Vagina (tissue), 2 donors: ENCODE results near the gene MAD1L1. TPM values are rescaled to one million over a fixed set of nuclear protein-coding genes. Genes with fewer than 3 reads are reported as not detected.

ENCODE experiments used
- DNase-seq, 2 donors: peaks; one replicate each; pipeline ENCODE4 v3.0.0-alpha.2; 2017; ENCODE audit errors: extremely low spot score in 2 of 2
- H3K27ac ChIP-seq: fragments of 200-600 bp; sonication (generic); one replicate; pipeline ENCODE4 v1.5.1; 2019
- H3K27me3 ChIP-seq: fragments of 200-600 bp; sonication (generic); one replicate; pipeline ENCODE4 v1.5.1; 2019
- H3K36me3 ChIP-seq, 2 donors: fragments of 200-600 bp; sonication (generic); one replicate each; pipeline ENCODE4 v1.5.1; 2017 to 2019
- H3K4me1 ChIP-seq: fragments of 200-600 bp; sonication (generic); one replicate; pipeline ENCODE4 v1.5.1; 2019
- H3K4me3 ChIP-seq, 2 donors: fragments of 200-600 bp; sonication (generic); 1 replicate in 1 of 2; 2 replicates in 1 of 2; pipeline ENCODE4 v1.5.1; 2016 to 2019
- H3K9me3 ChIP-seq: fragments of 200-600 bp; sonication (generic); one replicate; pipeline ENCODE4 v1.5.1; 2019
- POLR2A ChIP-seq, 2 donors: fragments of 450-650 bp; IDR thresholded peaks; one replicate each; pipeline ENCODE4 v1.6.1; 2017; ENCODE audit warnings: antibody characterized with exemption in 2 of 2, mild to moderate bottlenecking in 2 of 2, moderate library complexity in 2 of 2
- POLR2AphosphoS5 ChIP-seq, 2 donors: sonication (generic); formaldehyde crosslinking; IDR thresholded peaks; one replicate each; pipeline ENCODE4 v1.9.0; 2017; ENCODE audit warnings: antibody characterized with exemption in 2 of 2, mild to moderate bottlenecking in 2 of 2, low read depth in 1 of 2; ENCODE audit not compliant: insufficient read depth in 1 of 2
- intact Hi-C: fragments of 100-400 bp; cut with DNase I; formaldehyde crosslinking; loops from one replicate; pipeline ENCODE4 v1.15.1; 2023
- total RNA-seq: library from RNA; depleted of rRNA; stranded (reverse); fragments of >200 nt; gene quantifications from one replicate; pipeline ENCODE4 v1.2.3, GENCODE V29; 2016
- TF ChIP-seq, protein P1 (sequence below), 3 experiments: fragments of 450-650 bp in 2 of 3; fragments of 200-600 bp in 1 of 3; sonication (generic) in 1 of 3; IDR thresholded peaks; one replicate each; pipeline ENCODE4 v1.5.1; 2017 to 2019; ENCODE audit warnings: antibody characterized with exemption in 3 of 3, mild to moderate bottlenecking in 2 of 3, moderate library complexity in 2 of 3

MAD1L1 gene
- total RNA-seq, 1 donor from 2014 or later, result 62.4 TPM

DNA sequence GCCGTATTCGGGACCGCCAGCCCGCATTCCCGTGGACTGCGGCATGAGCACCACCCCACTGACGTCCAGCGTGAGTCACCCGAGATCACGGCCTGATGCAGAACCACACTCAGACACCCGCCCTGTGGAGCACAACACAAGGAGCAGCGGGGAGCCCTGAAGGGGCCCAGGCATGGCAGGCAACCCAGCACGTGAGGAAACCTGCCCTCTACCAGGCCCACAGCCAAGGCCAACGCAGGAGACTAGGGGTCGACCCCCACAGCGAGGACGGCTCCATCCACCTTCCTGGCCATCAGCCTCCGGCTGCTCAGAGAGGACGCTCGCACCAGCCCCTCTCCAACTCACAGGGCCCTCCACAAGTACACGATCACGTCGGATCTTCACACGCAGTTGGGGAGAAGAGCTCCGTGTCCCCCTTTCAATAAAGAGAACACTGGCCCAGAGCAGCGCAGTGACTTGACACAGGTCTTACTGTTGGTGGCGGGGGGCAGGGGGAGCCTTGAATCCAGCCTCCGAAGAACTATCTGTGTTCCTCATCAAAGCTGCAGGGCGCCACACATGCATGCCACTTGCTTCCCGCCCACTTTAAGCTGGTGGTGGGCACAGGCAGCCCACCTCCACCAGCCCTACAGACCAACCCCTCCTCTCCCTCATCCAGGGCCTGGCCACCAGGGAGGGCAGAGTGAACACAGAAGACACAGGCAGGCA, 22.0 kb downstream of the MAD1L1 start:
- DNase-seq, result no peak
- H3K4me3 ChIP-seq, result no peak overlapping the region
- no peaks in the 10 kb centered on the region for H3K27me3 ChIP-seq
- H3K27ac ChIP-seq, result no peak overlapping the region
- H3K4me1 ChIP-seq, result no peaks in the 10 kb centered on the region
- TF ChIP-seq POLR2A (IDR thresholded peaks at IDR 0.05), result no peak
- TF ChIP-seq, protein P1, sequence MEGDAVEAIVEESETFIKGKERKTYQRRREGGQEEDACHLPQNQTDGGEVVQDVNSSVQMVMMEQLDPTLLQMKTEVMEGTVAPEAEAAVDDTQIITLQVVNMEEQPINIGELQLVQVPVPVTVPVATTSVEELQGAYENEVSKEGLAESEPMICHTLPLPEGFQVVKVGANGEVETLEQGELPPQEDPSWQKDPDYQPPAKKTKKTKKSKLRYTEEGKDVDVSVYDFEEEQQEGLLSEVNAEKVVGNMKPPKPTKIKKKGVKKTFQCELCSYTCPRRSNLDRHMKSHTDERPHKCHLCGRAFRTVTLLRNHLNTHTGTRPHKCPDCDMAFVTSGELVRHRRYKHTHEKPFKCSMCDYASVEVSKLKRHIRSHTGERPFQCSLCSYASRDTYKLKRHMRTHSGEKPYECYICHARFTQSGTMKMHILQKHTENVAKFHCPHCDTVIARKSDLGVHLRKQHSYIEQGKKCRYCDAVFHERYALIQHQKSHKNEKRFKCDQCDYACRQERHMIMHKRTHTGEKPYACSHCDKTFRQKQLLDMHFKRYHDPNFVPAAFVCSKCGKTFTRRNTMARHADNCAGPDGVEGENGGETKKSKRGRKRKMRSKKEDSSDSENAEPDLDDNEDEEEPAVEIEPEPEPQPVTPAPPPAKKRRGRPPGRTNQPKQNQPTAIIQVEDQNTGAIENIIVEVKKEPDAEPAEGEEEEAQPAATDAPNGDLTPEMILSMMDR (IDR thresholded peaks at IDR 0.05), result no peak
- no peak for TF ChIP-seq POLR2AphosphoS5 (IDR thresholded peaks at IDR 0.05; ENCODE audit: insufficient read depth in 1 of 2, low read depth in 1 of 2)
- H3K9me3 ChIP-seq, result no peaks in the 10 kb centered on the region
- peaks cover 0 to 33% of the 10 kb centered on the region in 2 donors for H3K36me3 ChIP-seq
- intact Hi-C loops, result loop anchor here (10.0 kb wide), 1 partner anchor 626 kb away; no protein-coding TSS in a partner anchor

GRCh38 chr7:2209961-2210323, 22.8 kb downstream of the MAD1L1 start:
- Histone ChIP-seq H3K4me3 (no peak overlapping the region), H3K27ac (no peak overlapping the region), H3K36me3 (peaks cover 0 to 28% of the 10 kb centered on the region in 2 donors), H3K27me3 (no peaks in the 10 kb centered on the region), H3K4me1 (no peaks in the 10 kb centered on the region), H3K9me3 (no peaks in the 10 kb centered on the region)
- intact Hi-C loops, result loop anchor here (10.0 kb wide), 1 partner anchor 625 kb away; no protein-coding TSS in a partner anchor
- no peak for TF ChIP-seq POLR2A (IDR thresholded peaks at IDR 0.05)
- TF ChIP-seq, protein P1 (IDR thresholded peaks at IDR 0.05), result no peak
- TF ChIP-seq POLR2AphosphoS5 (IDR thresholded peaks at IDR 0.05; ENCODE audit: insufficient read depth in 1 of 2, low read depth in 1 of 2), result no peak
- DNase-seq, result no peak

- no peaks in the 10 kb centered on the region for H3K9me3 ChIP-seq
- H3K27ac ChIP-seq, result no peak overlapping the region
- DNase-seq, result no peak
- peaks cover 0 to 23% of the 10 kb centered on the region in 2 donors for H3K36me3 ChIP-seq
- no peak overlapping the region for H3K4me3 ChIP-seq
- H3K27me3 ChIP-seq, result no peaks in the 10 kb centered on the region
- no peaks in the 10 kb centered on the region for H3K4me1 ChIP-seq
- intact Hi-C loops, result no loop called here
- TF ChIP-seq POLR2A (IDR thresholded peaks at IDR 0.05) (no peak), POLR2AphosphoS5 (IDR thresholded peaks at IDR 0.05; ENCODE audit: insufficient read depth in 1 of 2, low read depth in 1 of 2) (no peak)
- TF ChIP-seq, protein P1 (IDR thresholded peaks at IDR 0.05), result peak; percentile 24 to 66 (median 58)
Observed at GRCh38 chr7:2209146-2209960, 23.4 kb downstream of the MAD1L1 start.

DNA sequence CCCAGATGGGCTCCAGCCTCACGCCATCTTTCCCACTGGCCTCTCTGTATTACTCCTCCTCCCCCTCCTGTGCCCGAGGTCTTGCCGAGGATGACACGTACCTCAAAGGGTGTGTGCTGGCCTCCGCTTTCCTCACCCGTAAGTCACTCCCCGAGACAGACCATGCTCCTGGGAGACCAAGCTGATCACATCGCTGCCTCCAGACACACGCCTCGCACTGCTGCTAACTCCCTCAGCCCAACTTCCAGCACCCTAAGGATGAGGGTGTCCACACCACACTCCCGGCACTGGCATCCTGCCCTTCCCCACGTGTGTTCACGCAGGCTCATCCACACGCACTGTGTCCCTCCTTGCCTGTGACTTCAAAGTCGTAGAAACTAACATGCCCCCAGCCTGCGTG, 24.0 kb downstream of the MAD1L1 start:
- Histone ChIP-seq H3K4me3 (no peak overlapping the region), H3K27me3 (no peaks in the 10 kb centered on the region), H3K9me3 (no peaks in the 10 kb centered on the region), H3K36me3 (peaks cover 0 to 17% of the 10 kb centered on the region in 2 donors), H3K27ac (no peak overlapping the region), H3K4me1 (no peaks in the 10 kb centered on the region)
- TF ChIP-seq, protein P1 (IDR thresholded peaks at IDR 0.05), result no peak
- TF ChIP-seq POLR2AphosphoS5 (IDR thresholded peaks at IDR 0.05; ENCODE audit: insufficient read depth in 1 of 2, low read depth in 1 of 2) (no peak), POLR2A (IDR thresholded peaks at IDR 0.05) (no peak)
- DNase-seq, result no peak
- intact Hi-C loops, result no loop called here
